PFSK-1 (cell line): ENCODE data around the gene PPL.

Experiments used
- FOXP2 ChIP-seq: optimal IDR thresholded peaks from 2 replicates; pipeline ENCODE3; 2011; ENCODE audit warnings: borderline replicate concordance, control low read depth, inconsistent platforms; ENCODE audit not compliant: insufficient read depth; ENCODE audit errors: extremely low read length, extremely low read depth
- POLR2AphosphoS5 ChIP-seq: IDR thresholded peaks from 2 replicates; pipeline ENCODE4 v1.6.1; 2012; ENCODE audit warnings: low read depth, mild to moderate bottlenecking, control low read depth, low read length, moderate library complexity
- REST ChIP-seq, 2 experiments: IDR thresholded peaks; 2 replicates each; pipeline versions ENCODE4 v1.6.1 to v1.8.0; 2011 to 2012; ENCODE audit warnings: low read depth in 2 of 2, low read length in 2 of 2, control low read depth in 1 of 2, inconsistent platforms in 1 of 2, mild to moderate bottlenecking in 1 of 2, moderate library complexity in 1 of 2; ENCODE audit not compliant: insufficient read depth in 1 of 2
- SIN3A ChIP-seq: IDR thresholded peaks from 2 replicates; pipeline ENCODE4 v1.6.1; 2012; ENCODE audit warnings: mild to moderate bottlenecking, low read length, moderate library complexity, borderline replicate concordance; ENCODE audit not compliant: insufficient read depth
- TAF1 ChIP-seq: IDR thresholded peaks from 2 replicates; pipeline ENCODE4 v1.6.1; 2012; ENCODE audit warnings: low read length, control low read depth, borderline replicate concordance; ENCODE audit not compliant: insufficient read depth

GRCh38 chr16:4920826-4921225 is 16.1 kb downstream of the PPL start:
- TF ChIP-seq POLR2AphosphoS5 (no peak), TAF1 (no peak), SIN3A (no peak), FOXP2 (no peak), REST (IDR thresholded peaks at IDR 0.05; ENCODE audit: insufficient read depth in 1 of 2, low read depth in 2 of 2, low read length in 2 of 2) (no peak)
